ENCODE measurements around the gene DNAH8.

DNAH8 gene

DNA sequence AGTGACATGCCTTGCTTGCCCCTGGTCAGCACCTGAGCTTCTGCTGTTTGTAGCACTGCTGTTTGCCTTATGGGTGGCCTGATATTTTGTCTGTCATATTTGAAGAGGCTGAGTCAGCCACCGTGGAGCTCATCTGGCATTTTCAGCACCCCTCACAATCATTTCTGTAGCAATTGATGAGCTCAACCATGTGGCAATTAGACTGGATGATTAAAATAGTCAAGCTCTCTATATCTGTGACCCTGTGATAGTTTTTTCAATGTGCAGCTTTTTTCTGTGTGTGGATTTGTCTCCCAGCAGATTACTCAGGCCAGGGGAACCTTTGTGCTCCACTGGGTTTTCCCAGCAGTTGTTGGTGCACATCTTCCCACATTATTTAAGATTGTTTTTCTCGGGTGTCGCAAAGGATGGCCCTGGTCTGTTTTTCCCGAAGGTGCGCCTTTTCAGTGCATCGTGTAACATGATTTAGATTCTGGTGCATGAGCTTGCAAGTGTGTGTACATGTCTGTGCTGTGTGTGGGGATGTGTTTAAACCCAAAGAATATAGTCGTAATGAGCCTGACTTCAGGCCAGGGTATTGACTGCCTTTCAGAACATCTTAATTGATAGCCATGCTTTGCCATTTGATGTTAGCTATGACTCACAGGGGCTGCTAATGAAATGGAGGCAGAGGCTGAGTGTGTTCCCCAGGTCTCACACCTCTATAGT, 301.9 kb downstream of the DNAH8 start:
- no peak for DNase-seq (ENCODE audit: low spot score)

- DNase-seq (ENCODE audit: low spot score): no peak
Observed at GRCh38 chr6:39017547-39017880, 302.4 kb downstream of the DNAH8 start.

DNA sequence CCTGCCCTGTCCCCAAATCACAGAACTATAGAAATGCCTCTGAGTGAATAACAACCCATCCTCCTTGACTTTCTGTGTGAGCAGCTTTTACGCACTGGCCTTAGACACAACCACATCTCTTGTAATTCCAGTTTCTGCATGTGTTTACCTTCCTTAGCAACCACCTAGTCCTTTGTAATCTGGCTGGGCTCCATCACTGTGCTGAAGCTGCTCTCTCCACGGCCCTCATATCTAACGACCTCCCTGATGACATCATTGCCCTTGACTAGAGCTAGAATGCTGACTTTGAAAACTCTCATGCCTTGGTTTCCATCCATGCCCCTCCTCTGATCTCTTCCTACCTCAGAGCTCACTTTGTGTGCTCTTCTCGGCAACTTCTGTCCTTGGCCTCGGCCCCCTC, 303.0 kb downstream of the DNAH8 start:
- no peak for DNase-seq (ENCODE audit: low spot score)

DNA sequence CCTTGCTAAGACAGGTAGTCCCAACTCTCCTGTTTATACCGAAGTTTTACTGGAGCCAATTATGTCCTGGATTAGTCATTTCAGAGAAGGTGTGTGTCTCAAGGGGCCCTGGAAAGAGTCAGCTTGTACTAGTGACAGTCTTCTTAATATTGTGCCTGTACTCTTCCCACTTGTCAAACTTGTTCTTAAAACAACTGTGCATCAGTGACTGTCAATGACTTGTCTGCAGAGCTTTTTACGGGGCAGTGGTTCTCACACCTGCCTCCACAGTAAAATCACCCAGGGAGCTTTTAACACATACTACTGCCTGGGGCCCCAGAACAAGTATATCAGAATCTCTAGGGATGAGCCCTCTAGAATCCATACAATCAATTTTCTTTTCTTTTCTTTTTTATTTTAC, 305.0 kb downstream of the DNAH8 start:
- no peak for DNase-seq (ENCODE audit: low spot score)

- no peak for DNase-seq (ENCODE audit: low spot score)
Observed at GRCh38 chr6:39021041-39021440, 305.9 kb downstream of the DNAH8 start.

- no peak for DNase-seq (ENCODE audit: low spot score)
Observed at GRCh38 chr6:39021779-39022178, 306.7 kb downstream of the DNAH8 start.

- no peak for DNase-seq (ENCODE audit: low spot score)
Observed at GRCh38 chr6:39026175-39026574, 311.1 kb downstream of the DNAH8 start.

GRCh38 chr6:39029156-39030011, 314.3 kb downstream of the DNAH8 start:
- DNase-seq (ENCODE audit: low spot score): peak; percentile 26

DNA sequence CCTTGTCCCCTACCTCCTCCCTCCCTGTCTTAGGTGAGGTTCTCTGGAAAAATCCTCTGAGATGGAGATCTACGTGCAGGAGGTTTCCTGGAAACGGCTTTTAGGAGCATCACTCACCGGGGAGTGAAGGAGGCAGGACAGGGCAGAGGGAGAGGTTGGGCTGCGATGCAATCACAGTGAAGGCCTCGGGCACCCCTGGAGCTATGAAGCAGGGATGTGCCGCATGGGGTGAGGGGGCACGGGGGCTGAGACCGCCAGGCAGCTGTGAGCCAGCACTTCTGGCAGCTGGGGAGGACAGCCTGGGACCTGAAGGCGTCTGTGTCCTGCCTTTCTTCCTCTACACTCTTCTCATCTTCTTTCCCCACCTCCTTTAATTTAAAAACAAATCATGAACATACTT, 320.6 kb downstream of the DNAH8 start:
- DNase-seq (ENCODE audit: low spot score): no peak

DNA sequence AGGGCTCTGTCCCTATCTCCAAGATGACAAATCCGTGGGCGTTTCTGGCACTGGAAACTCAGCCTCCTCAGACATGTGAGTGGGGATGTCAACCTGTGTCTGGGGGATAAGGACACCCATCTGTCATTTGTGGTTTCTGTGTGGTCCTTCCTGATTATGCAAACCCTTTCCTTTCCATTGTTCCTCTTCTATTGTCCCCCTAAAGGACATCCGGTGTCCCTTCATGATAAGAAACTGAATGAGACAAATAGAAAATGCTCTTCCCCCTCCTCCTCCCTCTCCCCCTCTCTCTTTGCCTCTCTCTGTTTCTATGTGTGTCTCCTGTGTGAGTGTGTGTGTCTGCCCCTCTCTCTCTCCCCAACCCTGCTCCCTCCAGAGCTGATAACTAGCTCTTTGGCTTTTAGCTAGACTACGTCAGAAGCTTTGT, 322.0 kb downstream of the DNAH8 start:
- no peak for DNase-seq (ENCODE audit: low spot score)

DNA sequence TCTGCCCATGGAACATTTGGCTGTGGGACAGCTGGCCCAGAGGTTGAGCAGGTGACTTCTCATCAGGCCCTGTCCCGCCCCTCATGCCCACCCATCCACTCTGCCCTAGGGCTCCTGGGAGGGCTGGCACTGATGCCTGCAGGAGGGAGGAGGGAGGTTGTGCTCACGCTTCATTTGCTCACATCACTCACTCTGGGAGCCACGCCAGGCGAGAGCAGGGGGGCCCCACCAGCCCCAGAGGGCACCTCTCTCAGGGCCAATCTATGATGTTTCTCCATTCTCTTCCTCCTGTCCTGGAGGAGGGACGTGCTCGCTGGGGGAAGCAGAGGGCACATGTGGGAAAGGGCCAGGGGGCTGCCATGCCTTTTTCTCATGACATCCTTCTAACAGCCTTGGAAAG, 322.6 kb downstream of the DNAH8 start:
- DNase-seq (ENCODE audit: low spot score): no peak

- DNase-seq (ENCODE audit: low spot score): no peak
Observed at GRCh38 chr6:39040080-39040673, 325.1 kb downstream of the DNAH8 start.

DNA sequence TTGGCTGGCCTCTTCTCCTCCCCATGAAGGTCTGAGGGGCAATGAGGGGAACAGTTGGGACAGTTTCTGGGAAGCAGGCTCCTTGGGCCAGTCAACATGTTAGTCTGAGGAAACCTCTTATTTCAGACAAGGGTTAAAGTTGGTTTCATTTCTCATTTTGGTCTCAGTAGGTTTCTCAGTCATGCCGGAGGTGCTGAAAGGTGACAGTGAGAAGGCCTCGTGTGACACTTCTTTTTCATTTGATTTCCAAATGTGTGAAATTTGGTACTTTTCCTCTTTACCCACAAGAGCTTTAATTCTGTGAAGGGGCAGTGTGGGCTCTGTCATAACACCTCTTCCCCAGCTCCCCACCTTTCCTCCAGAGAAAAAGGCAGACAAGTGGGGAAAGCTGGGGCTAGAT, 326.0 kb downstream of the DNAH8 start:
- DNase-seq (ENCODE audit: low spot score): no peak

- no peak for DNase-seq (ENCODE audit: low spot score)
Observed at GRCh38 chr6:39043776-39044175, 328.7 kb downstream of the DNAH8 start.

- no peak for DNase-seq (ENCODE audit: low spot score)
Observed at GRCh38 chr6:39044181-39044580, 329.1 kb downstream of the DNAH8 start.

GRCh38 chr6:39047434-39048327, 332.6 kb downstream of the DNAH8 start:
- no peak for DNase-seq (ENCODE audit: low spot score)

DNA sequence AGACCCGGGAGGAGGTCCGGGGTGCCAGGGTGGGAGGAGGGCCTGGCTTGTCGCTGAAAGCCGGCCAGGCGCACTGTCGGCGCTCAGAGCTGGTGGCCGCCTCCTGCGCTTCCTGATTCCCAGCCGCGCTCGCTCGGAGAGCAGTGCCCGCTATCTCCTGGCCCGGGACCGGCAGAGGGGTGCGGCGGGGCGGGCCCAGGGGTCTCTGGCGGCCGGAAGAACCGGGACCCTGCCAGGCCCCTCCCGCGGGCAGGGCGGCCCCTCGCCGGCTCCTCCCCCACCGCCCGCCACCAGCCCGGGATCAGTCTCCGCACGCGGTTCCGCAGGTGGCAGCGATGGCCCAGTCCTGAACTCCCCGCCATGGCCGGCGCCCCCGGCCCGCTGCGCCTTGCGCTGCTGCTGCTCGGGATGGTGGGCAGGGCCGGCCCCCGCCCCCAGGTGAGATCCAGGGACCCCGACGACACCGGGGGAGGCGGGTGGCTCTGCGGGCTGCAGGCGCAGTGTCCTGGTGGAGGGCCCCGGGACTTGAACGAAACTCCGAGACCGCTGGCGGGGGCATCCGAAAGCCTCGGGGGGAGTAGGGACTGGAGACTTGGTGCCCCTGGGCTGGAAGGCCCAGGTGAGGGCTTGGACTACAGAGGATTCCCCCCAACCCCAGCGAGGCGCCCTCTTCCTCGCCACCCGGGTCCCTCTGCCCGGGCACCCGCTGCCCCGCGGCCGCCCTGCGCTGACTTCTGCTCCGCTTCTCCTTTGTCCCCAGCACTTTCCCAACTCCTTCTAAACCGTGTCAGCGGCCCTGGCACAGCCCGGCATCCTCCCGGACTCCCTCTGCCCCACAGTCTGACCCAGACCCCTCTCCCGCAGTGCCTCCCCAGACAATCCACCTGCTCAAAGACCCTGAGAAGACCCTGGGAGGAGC, 333.6 kb downstream of the DNAH8 start, which contains the start of gene GLP1R:
Gene GLP1R, plus strand, starts transcription at position 301 of the 919 bp plus-strand sequence. Its CDS starts 60 bp downstream, at position 361.
- DNase-seq (ENCODE audit: low spot score): no peak

- DNase-seq (ENCODE audit: low spot score): no peak
Observed at GRCh38 chr6:39049575-39050283, 334.6 kb downstream of the DNAH8 start.

- no peak for DNase-seq (ENCODE audit: low spot score)
Observed at GRCh38 chr6:39050453-39051112, 335.5 kb downstream of the DNAH8 start.

Measured in CD4-positive, alpha-beta T cell treated with Interleukin-2 at 100 ng/mL for 4 hours (primary cell).